ENCODE data around the gene LYPD6B.

The LYPD6B gene

GRCh38 chr2:149009576-149010461 is 28.7 kb upstream of the LYPD6B start:
- DNase-seq: no peak

GRCh38 chr2:149012545-149012944 is 26.0 kb upstream of the LYPD6B start:
- DNase-seq: no peak

- no peak for DNase-seq
Observed at GRCh38 chr2:149015501-149015900, 23.0 kb upstream of the LYPD6B start.

GRCh38 chr2:149015926-149016563 is 22.5 kb upstream of the LYPD6B start:
- DNase-seq: no peak

- peak in 49 of 56 donors; percentile 10 to 92 (median 46) for DNase-seq
Observed at GRCh38 chr2:149017116-149017985, 21.1 kb upstream of the LYPD6B start.

- DNase-seq: no peak
Observed at GRCh38 chr2:149018981-149019380, 19.5 kb upstream of the LYPD6B start.

GRCh38 chr2:149019768-149020167 is 18.7 kb upstream of the LYPD6B start:
- no peak for DNase-seq

- DNase-seq: no peak
Observed at GRCh38 chr2:149020432-149020851, 18.1 kb upstream of the LYPD6B start.

- no peak for DNase-seq
Observed at GRCh38 chr2:149021271-149021719, 17.2 kb upstream of the LYPD6B start.

GRCh38 chr2:149021761-149022160 is 16.7 kb upstream of the LYPD6B start:
- no peak for DNase-seq

GRCh38 chr2:149023091-149023490 is 15.4 kb upstream of the LYPD6B start:
- no peak for DNase-seq

- DNase-seq: no peak
Observed at GRCh38 chr2:149027590-149028250, 10.8 kb upstream of the LYPD6B start.

GRCh38 chr2:149028377-149028776 is 10.1 kb upstream of the LYPD6B start:
- no peak for DNase-seq

GRCh38 chr2:149028891-149029290 is 9.6 kb upstream of the LYPD6B start:
- DNase-seq: no peak

GRCh38 chr2:149029307-149029965 is 9.1 kb upstream of the LYPD6B start:
- DNase-seq: no peak

- no peak for DNase-seq
Observed at GRCh38 chr2:149031396-149031795, 7.1 kb upstream of the LYPD6B start.

GRCh38 chr2:149033716-149034115 is 4.8 kb upstream of the LYPD6B start:
- no peak for DNase-seq

- no peak for DNase-seq
Observed at GRCh38 chr2:149034406-149034805, 4.1 kb upstream of the LYPD6B start.

GRCh38 chr2:149036507-149037293 is 1.8 kb upstream of the LYPD6B start:
- no peak for DNase-seq

GRCh38 chr2:149037851-149038250 is 648 bp upstream of the LYPD6B start:
- no peak for DNase-seq

All from nucleus accumbens (tissue), 56 donors.